Measurements from ENCODE around the gene QDPR.

- TF ChIP-seq CTCF (IDR thresholded peaks at IDR 0.05) (no peak), POLR2A (IDR thresholded peaks at IDR 0.05) (no peak), EP300 (IDR thresholded peaks at IDR 0.05) (no peak)
These were observed 22.2 kb downstream of the QDPR start for GRCh38 chr4:17489721-17490120.

Measured in ovary (tissue), 3 donors.